ENCODE measurements around the gene MAGI1. TPM values are rescaled to one million over a fixed set of nuclear protein-coding genes. Genes with fewer than 3 reads are reported as not detected.

Gene MAGI1
- total and polyA plus RNA-seq, 12 donors, result 5.7 to 58.2 (median 37.7) TPM

GRCh38 chr3:65617787-65618186 lies 420.9 kb downstream of the MAGI1 start:
- DNase-seq (no peak), ATAC-seq (peak in 2 of 8 donors; percentile 31 to 50)
- H3K27me3 ChIP-seq, result no peaks in the 10 kb centered on the region
- peak overlapping the region in 3 of 10 donors; percentile 22 to 45 (median 42) for H3K27ac ChIP-seq
- H3K9me3 ChIP-seq, result no peaks in the 10 kb centered on the region
- no peaks in the 10 kb centered on the region for H3K36me3 ChIP-seq
- WGBS, 2 donors, result 84 to 85% methylated on average over 6 of the region's 6 CpGs
- intact Hi-C loops (cut with DNase I), result no loop called here
- TF ChIP-seq, protein P1, sequence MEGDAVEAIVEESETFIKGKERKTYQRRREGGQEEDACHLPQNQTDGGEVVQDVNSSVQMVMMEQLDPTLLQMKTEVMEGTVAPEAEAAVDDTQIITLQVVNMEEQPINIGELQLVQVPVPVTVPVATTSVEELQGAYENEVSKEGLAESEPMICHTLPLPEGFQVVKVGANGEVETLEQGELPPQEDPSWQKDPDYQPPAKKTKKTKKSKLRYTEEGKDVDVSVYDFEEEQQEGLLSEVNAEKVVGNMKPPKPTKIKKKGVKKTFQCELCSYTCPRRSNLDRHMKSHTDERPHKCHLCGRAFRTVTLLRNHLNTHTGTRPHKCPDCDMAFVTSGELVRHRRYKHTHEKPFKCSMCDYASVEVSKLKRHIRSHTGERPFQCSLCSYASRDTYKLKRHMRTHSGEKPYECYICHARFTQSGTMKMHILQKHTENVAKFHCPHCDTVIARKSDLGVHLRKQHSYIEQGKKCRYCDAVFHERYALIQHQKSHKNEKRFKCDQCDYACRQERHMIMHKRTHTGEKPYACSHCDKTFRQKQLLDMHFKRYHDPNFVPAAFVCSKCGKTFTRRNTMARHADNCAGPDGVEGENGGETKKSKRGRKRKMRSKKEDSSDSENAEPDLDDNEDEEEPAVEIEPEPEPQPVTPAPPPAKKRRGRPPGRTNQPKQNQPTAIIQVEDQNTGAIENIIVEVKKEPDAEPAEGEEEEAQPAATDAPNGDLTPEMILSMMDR (IDR thresholded peaks at IDR 0.05), result no peak
- H3K4me3 ChIP-seq, result no peak overlapping the region
- peaks cover 0 to 59% (median 21%) of the 10 kb centered on the region in 9 donors for H3K4me1 ChIP-seq

GRCh38 chr3:65617209-65617608 lies 421.5 kb downstream of the MAGI1 start:
- Histone ChIP-seq H3K4me1 (peaks cover 0 to 57% (median 21%) of the 10 kb centered on the region in 9 donors), H3K36me3 (no peaks in the 10 kb centered on the region), H3K27ac (peak overlapping the region in 4 of 10 donors; percentile 0 to 45 (median 32)), H3K9me3 (no peaks in the 10 kb centered on the region), H3K4me3 (no peak overlapping the region), H3K27me3 (no peaks in the 10 kb centered on the region)
- intact Hi-C loops (cut with DNase I), result no loop called here
- 52 to 72% methylated on average over 4 of the region's 4 CpGs for WGBS, 2 donors
- no peak for DNase-seq
- TF ChIP-seq, protein P1 (IDR thresholded peaks at IDR 0.05), result no peak
- ATAC-seq, result no peak

- Histone ChIP-seq H3K4me1 (peaks cover 0 to 57% (median 21%) of the 10 kb centered on the region in 9 donors), H3K36me3 (no peaks in the 10 kb centered on the region), H3K9me3 (no peaks in the 10 kb centered on the region), H3K27ac (peak overlapping the region in 2 of 10 donors; percentile 42 to 45), H3K4me3 (no peak overlapping the region), H3K27me3 (no peaks in the 10 kb centered on the region)
- no peak for ATAC-seq
- TF ChIP-seq, protein P1 (IDR thresholded peaks at IDR 0.05), result no peak
- WGBS, 2 donors, result 93 to 98% methylated on average over 1 of the region's 1 CpG
- DNase-seq, result no peak
- intact Hi-C loops (cut with DNase I), result no loop called here
Observed at GRCh38 chr3:65616563-65616962, 422.2 kb downstream of the MAGI1 start.

- H3K27me3 ChIP-seq, result no peaks in the 10 kb centered on the region
- no peak overlapping the region for H3K27ac ChIP-seq
- no peak overlapping the region for H3K4me3 ChIP-seq
- H3K36me3 ChIP-seq, result no peaks in the 10 kb centered on the region
- TF ChIP-seq, protein P1 (IDR thresholded peaks at IDR 0.05), result no peak
- peak in 1 of 8 donors; percentile 20 for ATAC-seq
- no peak for DNase-seq
- intact Hi-C loops (cut with DNase I), result no loop called here
- H3K9me3 ChIP-seq, result no peaks in the 10 kb centered on the region
- 86 to 92% methylated on average over 4 of the region's 4 CpGs for WGBS, 2 donors
- H3K4me1 ChIP-seq, result peaks cover 0 to 52% (median 16%) of the 10 kb centered on the region in 9 donors
Observed at GRCh38 chr3:65615329-65615728, 423.4 kb downstream of the MAGI1 start.
